ENCODE measurements around the gene NOX5.

- TF ChIP-seq CTCF (IDR thresholded peaks at IDR 0.05) (no peak), POLR2A (IDR thresholded peaks at IDR 0.05) (no peak)
Measured at GRCh38 chr15:68982976-68983563, 31.4 kb upstream of the NOX5 start.
